Fibroblast of lung (primary cell): ENCODE results near the gene GOLGA6B.

Source experiments
- CTCF ChIP-seq, 2 donors: IDR thresholded peaks in 1 of 2; conservative IDR thresholded peaks in 1 of 2; 1 replicate in 1 of 2; 2 replicates in 1 of 2; pipeline ENCODE4 v1.5.1; 2011 to 2012; ENCODE audit warnings: low read length in 2 of 2, control low read depth in 1 of 2, inconsistent platforms in 1 of 2, low read depth in 1 of 2, mild to moderate bottlenecking in 1 of 2
- EZH2 ChIP-seq: IDR thresholded peaks from 2 replicates; pipeline ENCODE4 v1.5.1; 2012; ENCODE audit warnings: low read length, control low read depth, mild to moderate bottlenecking; ENCODE audit errors: missing control alignments

- TF ChIP-seq CTCF (conservative IDR thresholded peaks at IDR 0.05 in 1 of 2, IDR thresholded peaks at IDR 0.05 in 1 of 2; ENCODE audit: low read depth in 1 of 2, low read length in 2 of 2) = no peak
- no peak for TF ChIP-seq EZH2
Observed at GRCh38 chr15:72690938-72691337, 36.4 kb downstream of the GOLGA6B start.
